Central memory CD8-positive, alpha-beta T cell (primary cell): ENCODE data around the gene VSNL1.

ENCODE experiments used
- ATAC-seq: fragments of 150-1000 bp; cut with Tn5 transposase; replicated peaks from 2 replicates; pipeline ENCODE4 v1.10.0; 2022; ENCODE audit warnings: mild to moderate bottlenecking, moderate FRiP score, moderate number of reproducible peaks; ENCODE audit not compliant: poor library complexity, severe bottlenecking; ENCODE audit errors: extremely low read depth
- DNase-seq, 2 donors: peaks; one replicate each; pipeline ENCODE4 v3.0.0; 2021; ENCODE audit warnings: low spot score in 2 of 2
- H3K27ac Mint-ChIP-seq: one replicate; pipeline ENCODE4 v1.8.0; 2022; ENCODE audit warnings: low read depth, mild to moderate bottlenecking, moderate library complexity, mixed read lengths
- H3K27me3 Mint-ChIP-seq: one replicate; pipeline ENCODE4 v1.8.0; 2022; ENCODE audit warnings: mixed read lengths
- H3K36me3 Mint-ChIP-seq: one replicate; pipeline ENCODE4 v1.8.0; 2022; ENCODE audit warnings: mild to moderate bottlenecking, moderate library complexity, mixed read lengths; ENCODE audit not compliant: insufficient read depth
- H3K4me1 Mint-ChIP-seq: one replicate; pipeline ENCODE4 v1.8.0; 2022; ENCODE audit warnings: mixed read lengths
- H3K4me3 Mint-ChIP-seq: one replicate; pipeline ENCODE4 v1.8.0; 2022; ENCODE audit warnings: mild to moderate bottlenecking, moderate library complexity, mixed read lengths
- H3K9me3 Mint-ChIP-seq: one replicate; pipeline ENCODE4 v1.8.0; 2022; ENCODE audit warnings: mixed read lengths

VSNL1 gene

DNA sequence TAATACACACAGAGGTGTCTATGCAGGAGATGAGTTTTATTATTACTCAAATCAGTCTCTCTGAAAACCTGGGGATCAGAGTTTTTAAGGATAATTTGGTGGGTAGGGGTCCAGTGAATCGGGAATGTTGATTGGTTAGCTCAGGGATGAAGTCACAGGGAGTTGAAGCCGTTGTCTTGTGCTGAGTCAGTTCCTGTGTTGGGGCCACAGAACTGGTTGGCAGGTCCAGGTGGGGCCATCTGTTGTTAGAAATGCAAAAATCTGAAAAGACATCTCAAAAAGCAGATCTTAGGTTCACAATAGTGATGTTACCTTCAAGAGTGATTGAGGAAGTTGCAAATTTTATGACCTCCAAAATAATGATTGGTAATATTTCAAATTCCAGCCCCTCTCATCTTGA is 86.9 kb downstream of the VSNL1 start:
- no peaks in the 10 kb centered on the region for H3K9me3 Mint-ChIP-seq
- ATAC-seq (no peak), DNase-seq (no peak)
- H3K4me3 Mint-ChIP-seq, result no peak overlapping the region
- H3K27me3 Mint-ChIP-seq, result peaks cover 5% of the 10 kb centered on the region
- no peak overlapping the region for H3K27ac Mint-ChIP-seq
- no peaks in the 10 kb centered on the region for H3K36me3 Mint-ChIP-seq
- H3K4me1 Mint-ChIP-seq, result no peaks in the 10 kb centered on the region

DNA sequence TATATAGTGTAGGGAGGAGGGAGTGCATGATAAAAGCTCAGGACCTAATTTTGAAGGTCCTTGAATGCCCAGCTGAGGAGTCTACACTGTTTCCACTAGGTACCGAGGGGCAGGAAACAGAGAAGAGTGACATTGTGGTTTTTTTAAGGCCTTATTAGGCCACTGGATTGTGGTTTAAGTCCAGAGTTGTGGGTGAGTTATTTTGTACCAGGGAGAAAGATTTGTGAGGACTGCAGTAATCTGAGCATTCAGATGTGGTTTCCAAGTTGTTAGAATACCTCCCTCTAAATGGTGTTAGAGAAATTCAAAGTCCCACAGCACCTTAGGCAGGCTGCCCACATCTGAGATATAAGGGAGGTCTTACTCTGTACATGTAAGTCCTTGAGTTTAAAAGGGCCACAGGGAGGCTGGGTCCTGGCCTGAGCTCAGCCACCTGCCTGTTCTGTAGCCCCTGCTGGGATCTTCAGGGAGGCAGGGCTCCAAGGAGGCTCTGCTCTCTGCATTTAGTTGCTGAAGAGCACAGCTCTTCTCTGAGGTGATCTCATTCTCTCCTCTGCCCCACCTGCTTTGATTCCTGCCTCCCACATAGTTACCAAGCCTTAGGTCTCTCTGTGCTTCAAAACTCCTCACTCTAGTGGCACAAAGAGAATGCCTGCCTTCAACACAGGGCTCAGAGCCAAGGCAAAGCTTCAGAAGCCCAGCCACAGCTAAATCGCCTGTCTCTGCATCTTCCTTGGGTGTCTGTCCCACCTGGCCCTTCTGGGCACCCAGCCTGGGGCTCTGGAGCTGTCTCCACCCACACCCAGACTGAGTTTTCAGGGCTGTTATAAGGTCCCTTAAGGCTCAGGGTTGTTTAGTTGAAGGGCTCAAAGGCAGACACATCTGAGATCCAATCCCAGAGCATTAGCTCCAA is 88.1 kb downstream of the VSNL1 start:
- H3K4me1 Mint-ChIP-seq, result no peaks in the 10 kb centered on the region
- peaks cover 4% of the 10 kb centered on the region for H3K27me3 Mint-ChIP-seq
- H3K9me3 Mint-ChIP-seq, result no peaks in the 10 kb centered on the region
- H3K27ac Mint-ChIP-seq, result no peak overlapping the region
- no peaks in the 10 kb centered on the region for H3K36me3 Mint-ChIP-seq
- DNase-seq, result no peak
- H3K4me3 Mint-ChIP-seq, result no peak overlapping the region
- no peak for ATAC-seq

DNA sequence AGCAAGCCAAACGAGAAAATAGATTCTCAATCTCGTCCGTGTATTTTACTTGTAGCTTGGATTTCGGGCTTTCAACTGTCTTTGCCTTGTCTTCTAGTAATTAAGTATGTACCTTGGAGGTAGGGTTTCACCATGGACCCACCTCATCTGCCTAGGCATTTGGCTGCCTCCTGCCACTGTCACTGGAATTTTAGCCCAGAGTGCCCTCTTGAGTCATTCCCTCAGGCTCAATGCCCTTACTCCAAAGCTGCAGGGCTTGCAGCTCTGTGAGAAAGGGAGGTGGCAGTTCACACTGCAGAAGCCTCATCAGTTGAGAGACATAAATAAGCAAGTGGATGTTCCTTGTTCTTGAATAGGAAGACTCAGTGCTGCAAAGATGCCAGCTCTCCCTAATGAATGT is 89.6 kb downstream of the VSNL1 start:
- H3K4me1 Mint-ChIP-seq, result no peaks in the 10 kb centered on the region
- H3K36me3 Mint-ChIP-seq, result no peaks in the 10 kb centered on the region
- H3K27me3 Mint-ChIP-seq, result peaks cover 9% of the 10 kb centered on the region
- ATAC-seq (no peak), DNase-seq (no peak)
- no peaks in the 10 kb centered on the region for H3K9me3 Mint-ChIP-seq
- no peak overlapping the region for H3K4me3 Mint-ChIP-seq
- H3K27ac Mint-ChIP-seq, result no peak overlapping the region

DNA sequence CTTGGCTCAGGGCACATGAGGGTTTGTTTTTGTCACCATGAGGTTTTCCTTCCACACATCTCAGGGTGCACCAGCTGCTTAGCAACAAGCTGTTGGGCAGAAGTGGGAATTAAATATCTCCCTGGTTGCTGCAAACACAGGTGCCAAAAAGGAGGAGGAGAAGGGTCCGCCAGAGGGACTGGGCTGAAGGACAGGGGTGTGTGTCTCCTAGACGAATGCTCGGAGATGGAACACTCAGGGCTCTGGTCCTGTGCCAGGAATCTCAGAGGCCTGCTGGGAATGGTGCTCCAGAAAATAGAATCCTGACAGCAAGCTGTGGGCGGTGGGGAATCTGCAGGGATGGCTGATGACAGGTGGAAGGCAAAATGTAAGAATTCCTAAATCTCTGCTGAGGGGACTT is 94.5 kb downstream of the VSNL1 start:
- Mint-ChIP-seq H3K27ac (no peak overlapping the region), H3K4me3 (no peak overlapping the region), H3K27me3 (peaks cover 9% of the 10 kb centered on the region), H3K9me3 (no peaks in the 10 kb centered on the region), H3K36me3 (no peaks in the 10 kb centered on the region), H3K4me1 (no peaks in the 10 kb centered on the region)
- ATAC-seq (no peak), DNase-seq (no peak)

DNA sequence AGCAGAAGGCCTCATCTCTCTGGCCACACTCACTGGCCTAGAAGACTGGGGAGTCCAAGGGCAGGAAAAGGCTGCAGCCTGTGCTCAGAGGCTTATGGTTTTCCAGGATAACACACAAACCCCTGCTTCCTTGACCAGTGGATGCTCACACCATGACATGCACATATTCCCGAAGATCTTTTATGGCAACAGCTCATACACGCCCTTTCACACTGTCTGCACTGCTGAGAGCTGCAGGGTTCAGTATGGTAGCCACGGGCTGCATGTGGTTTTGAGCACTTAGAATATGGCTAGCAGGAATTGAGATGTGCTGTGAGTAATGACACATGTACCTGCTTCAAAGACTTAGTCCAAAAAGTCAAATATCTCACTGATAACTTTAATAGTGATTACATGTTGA is 95.8 kb downstream of the VSNL1 start:
- Mint-ChIP-seq H3K4me3 (no peak overlapping the region), H3K27me3 (peaks cover 9% of the 10 kb centered on the region), H3K9me3 (no peaks in the 10 kb centered on the region), H3K4me1 (no peaks in the 10 kb centered on the region), H3K36me3 (no peaks in the 10 kb centered on the region), H3K27ac (no peak overlapping the region)
- ATAC-seq, result no peak
- no peak for DNase-seq

DNA sequence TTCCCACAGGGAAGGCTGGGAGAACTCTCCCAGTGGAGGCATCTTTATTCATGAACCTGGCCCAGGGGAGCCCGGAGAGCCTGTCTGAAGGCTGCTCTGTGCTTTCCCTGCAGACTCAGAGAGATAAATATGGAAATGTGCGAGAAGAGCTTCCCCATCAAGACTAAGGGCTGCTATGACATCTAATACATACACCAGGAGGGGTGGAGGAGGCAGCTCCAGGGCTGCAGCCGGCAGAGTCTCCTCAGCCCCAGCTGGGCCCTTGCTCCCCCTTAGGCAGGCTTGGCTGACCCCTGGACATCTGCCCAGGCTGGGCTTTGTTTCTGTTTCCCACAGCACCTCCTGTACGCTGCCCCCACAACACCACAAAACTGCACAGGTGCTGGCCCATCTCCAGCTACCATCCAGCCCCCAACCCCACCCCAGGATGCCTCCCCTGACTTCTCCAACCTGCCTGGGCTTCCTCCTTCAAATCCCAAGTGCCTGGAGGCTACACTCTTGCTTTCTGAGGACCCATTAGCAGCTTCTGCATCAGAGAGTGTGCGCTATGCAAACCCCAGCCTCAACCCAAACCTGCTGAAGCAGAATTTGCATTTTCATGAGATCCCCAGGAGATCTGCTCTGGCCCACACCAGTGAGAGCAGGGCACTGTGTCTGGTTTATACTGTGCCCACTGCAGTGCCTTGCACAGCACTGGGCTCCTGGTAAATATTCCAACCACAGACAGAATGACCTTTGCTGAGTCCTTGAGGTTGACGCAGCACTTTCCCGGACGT is 96.8 kb downstream of the VSNL1 start:
- no peak for DNase-seq
- ATAC-seq, result no peak
- Mint-ChIP-seq H3K9me3 (no peaks in the 10 kb centered on the region), H3K4me3 (no peak overlapping the region), H3K27me3 (peaks cover 9% of the 10 kb centered on the region), H3K36me3 (no peaks in the 10 kb centered on the region), H3K4me1 (no peaks in the 10 kb centered on the region), H3K27ac (no peak overlapping the region)

DNA sequence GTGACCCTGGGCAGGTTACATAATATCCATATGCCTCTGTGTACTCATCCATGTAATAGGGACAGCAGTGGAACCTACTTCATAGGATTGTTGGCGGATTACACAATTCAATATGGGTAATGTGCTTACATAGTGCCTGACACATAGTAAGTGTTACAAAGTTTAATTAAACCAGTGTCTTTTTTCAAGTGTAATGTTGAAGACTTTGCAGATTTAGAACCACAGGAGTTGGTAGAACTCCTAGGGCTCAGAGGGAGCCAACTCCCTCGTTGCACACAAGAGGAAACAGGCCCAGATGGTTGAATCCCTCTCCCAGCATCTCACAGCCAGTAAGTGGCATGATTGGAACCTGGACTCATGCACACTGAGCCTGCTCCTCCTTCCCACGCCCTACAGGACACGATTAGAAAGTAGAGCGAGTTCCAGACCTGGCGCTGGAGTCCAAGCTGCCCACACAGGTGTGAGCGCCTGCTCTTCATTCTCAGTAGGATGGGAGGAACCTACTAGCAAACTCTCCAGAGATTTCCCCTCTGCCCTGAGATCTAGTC is 97.8 kb downstream of the VSNL1 start:
- Mint-ChIP-seq H3K27ac (no peak overlapping the region), H3K4me3 (no peak overlapping the region), H3K4me1 (no peaks in the 10 kb centered on the region), H3K27me3 (peaks cover 8% of the 10 kb centered on the region), H3K36me3 (no peaks in the 10 kb centered on the region), H3K9me3 (no peaks in the 10 kb centered on the region)
- ATAC-seq (no peak), DNase-seq (no peak)

DNA sequence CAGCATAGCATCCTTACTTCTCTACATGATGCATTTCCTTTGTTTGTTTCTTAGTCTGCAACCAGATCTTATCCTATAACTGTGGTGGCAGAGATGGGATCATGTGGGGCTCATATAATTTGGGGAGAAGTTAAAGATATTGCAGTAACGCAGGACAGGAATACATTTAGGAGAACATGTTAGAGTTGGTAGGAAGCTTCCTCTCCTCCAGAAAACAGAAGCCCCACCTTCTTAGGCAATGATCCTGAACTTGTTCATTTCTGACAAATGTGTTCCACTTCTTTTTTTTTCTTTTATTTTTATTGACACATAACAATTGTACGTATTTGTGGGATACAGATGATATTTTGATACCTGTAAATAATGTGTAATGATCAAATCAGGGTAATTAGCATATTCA is 99.9 kb downstream of the VSNL1 start:
- Mint-ChIP-seq H3K27me3 (no peaks in the 10 kb centered on the region), H3K27ac (no peak overlapping the region), H3K4me1 (no peaks in the 10 kb centered on the region), H3K4me3 (no peak overlapping the region), H3K9me3 (no peaks in the 10 kb centered on the region), H3K36me3 (no peaks in the 10 kb centered on the region)
- ATAC-seq, result no peak
- DNase-seq, result no peak

DNA sequence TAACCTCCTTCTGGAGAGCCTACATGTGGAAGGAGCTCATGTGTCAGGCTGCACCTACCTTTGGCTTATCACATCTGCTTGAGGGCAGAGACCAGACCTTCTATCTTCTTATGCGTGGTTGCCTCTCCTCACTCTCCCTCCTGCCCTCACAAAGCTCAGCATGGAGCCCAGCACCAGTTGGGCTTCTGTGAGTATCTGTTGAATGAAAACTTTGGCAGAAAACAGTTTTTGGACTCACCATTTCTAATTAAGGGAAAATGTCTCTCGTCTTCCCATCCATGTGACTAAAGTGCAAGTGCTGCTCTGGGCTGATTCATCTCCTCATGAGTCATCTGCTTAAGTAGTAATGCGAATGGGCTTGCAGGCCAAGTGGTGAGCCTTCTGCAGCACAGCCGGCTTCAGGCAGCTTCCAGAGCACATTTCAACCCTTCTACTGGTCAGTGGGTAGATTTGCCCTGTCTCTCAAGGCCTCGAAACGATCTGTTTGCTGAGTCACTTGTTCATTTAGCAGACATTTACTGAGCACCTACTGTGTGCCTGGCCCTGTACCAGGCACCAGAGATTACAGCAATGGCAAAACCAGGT is 102.6 kb downstream of the VSNL1 start:
- no peaks in the 10 kb centered on the region for H3K36me3 Mint-ChIP-seq
- H3K4me3 Mint-ChIP-seq, result no peak overlapping the region
- H3K27ac Mint-ChIP-seq, result no peak overlapping the region
- H3K9me3 Mint-ChIP-seq, result no peaks in the 10 kb centered on the region
- DNase-seq (no peak), ATAC-seq (no peak)
- no peaks in the 10 kb centered on the region for H3K27me3 Mint-ChIP-seq
- H3K4me1 Mint-ChIP-seq, result no peaks in the 10 kb centered on the region

DNA sequence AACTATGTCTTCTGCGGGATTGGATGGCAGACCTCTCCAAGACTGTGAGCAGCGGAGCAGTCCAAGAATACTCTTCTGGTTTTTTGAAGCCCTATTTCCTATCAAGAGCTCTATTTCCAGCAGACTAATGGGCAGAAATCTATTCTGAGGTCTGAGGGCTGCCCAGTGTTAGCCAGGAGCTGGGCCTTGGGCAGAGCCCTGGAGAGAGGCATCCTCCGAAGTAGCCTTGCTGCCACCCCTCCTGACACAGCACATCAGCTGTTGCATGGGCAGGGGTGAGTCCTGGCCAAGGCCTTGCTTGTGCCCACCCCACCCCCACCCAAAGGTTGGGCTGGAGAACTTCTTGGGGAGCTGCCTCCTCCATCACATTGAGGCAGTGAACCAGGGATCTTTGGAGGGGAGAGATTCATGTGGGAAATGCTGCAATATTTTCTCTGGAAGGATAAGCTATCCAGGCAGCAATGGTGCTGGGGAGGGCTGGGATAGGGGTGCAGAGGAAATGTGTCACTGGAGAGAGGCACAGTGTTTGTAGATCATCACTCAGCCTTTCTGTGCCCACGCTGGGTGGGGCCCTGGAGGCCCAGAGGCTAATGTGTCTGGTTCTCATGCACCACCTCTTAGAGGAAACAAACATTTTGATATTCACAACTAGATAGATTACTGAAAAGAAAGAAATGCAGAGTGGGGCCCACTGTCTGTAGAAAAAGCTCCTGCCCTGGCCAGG is 104.7 kb downstream of the VSNL1 start:
- Mint-ChIP-seq H3K36me3 (no peaks in the 10 kb centered on the region), H3K4me3 (no peak overlapping the region), H3K27ac (no peak overlapping the region), H3K9me3 (no peaks in the 10 kb centered on the region), H3K4me1 (no peaks in the 10 kb centered on the region), H3K27me3 (no peaks in the 10 kb centered on the region)
- ATAC-seq (no peak), DNase-seq (no peak)

DNA sequence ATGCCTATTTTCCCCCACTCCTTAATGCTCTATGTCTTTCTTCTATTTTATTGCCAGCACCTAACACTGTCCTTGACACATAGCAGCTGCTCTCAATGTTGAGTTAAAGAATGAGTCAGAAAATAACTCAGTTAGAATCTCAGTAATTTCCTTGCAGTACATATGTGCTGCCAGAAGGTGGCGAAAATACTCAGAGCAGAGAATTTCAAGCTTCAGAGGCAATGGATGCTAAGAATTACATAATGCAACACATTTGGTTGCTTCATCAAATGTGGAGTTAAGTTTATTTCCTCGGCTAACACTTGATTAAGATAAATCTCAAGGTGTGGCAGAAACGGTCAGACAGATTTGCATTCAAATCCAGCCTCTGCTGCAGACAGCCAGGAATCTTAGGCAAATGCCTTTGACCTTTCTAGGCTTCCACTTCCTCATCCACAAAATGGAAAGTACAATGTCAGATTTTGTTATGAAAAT is 105.6 kb downstream of the VSNL1 start:
- peak in 1 of 2 donors; percentile 21 for DNase-seq

More for the DNA sequence above, 105.6 kb downstream of the VSNL1 start:
- H3K4me1 Mint-ChIP-seq, result no peaks in the 10 kb centered on the region
- no peaks in the 10 kb centered on the region for H3K27me3 Mint-ChIP-seq
- H3K27ac Mint-ChIP-seq, result no peak overlapping the region
- no peaks in the 10 kb centered on the region for H3K9me3 Mint-ChIP-seq
- no peak for ATAC-seq
- no peaks in the 10 kb centered on the region for H3K36me3 Mint-ChIP-seq
- no peak overlapping the region for H3K4me3 Mint-ChIP-seq
